HepG2 (cell line): ENCODE results near the gene PGPEP1. TPM values are rescaled to one million over a fixed set of nuclear protein-coding genes. Genes with fewer than 3 reads are reported as not detected.

ENCODE experiments used
- ATAC-seq: fragments of 200-7000 bp; cut with Tn5 transposase; 3 replicates; pipeline ENCODE4 v1.9.1; 2020; ENCODE audit warnings: mild to moderate bottlenecking, moderate library complexity
- BruUV-seq: library from RNA; stranded (reverse); fragments of 400-500 nt; replicated peaks from 2 replicates; lab custom pipeline; 2021; lab: Mats Ljungman, UMichigan
- CTCF ChIA-PET: fragments of 300-600 bp; formaldehyde crosslinking; extraction: SDS; loops from one replicate; lab custom pipeline; 2021; ENCODE audit warnings: low total read pairs, inconsistent platforms, low intra/inter-chr PET ratio; lab: Yijun Ruan, JAX
- POLR2A ChIA-PET: fragments of 350-600 bp; sonication (Branson Sonifier 250); formaldehyde crosslinking; loops from one replicate; lab custom pipeline; 2020; ENCODE audit warnings: antibody characterized with exemption, inconsistent platforms; lab: Yijun Ruan, JAX
- DNase-seq: peaks from one replicate; pipeline ENCODE4 v3.0.0-alpha.2; 2015; ENCODE audit warnings: low spot score
- FAIRE-seq: peaks from 3 replicates; lab custom pipeline; 2011; peaks lifted over from hg19 to GRCh38; lab: Jason Lieb, UNC
- H2AFZ ChIP-seq: one replicate; pipeline ENCODE4 v1.6.1; 2011; ENCODE audit warnings: low read length, inconsistent platforms
- H3K27ac ChIP-seq: fragments of 300-600 bp; 3 replicates; pipeline ENCODE4 v1.8.0; 2011; ENCODE audit warnings: mixed run types, mild to moderate bottlenecking, mixed read lengths, low read length, inconsistent platforms; ENCODE audit not compliant: insufficient read depth; ENCODE audit errors: extremely low read length
- H3K27me3 ChIP-seq, 2 experiments: fragments of 200-600 bp in 1 of 2; 2 replicates in 1 of 2; 3 replicates in 1 of 2; pipeline versions ENCODE4 v1.6.0 to v1.8.0; 2011; ENCODE audit warnings: low read length in 2 of 2, mild to moderate bottlenecking in 2 of 2, moderate library complexity in 2 of 2, inconsistent platforms in 1 of 2; ENCODE audit not compliant: insufficient read depth in 2 of 2, control insufficient read depth in 1 of 2
- H3K36me3 ChIP-seq, 2 experiments: fragments of 200-600 bp in 1 of 2; replicated peaks in 1 of 2; 2 replicates in 1 of 2; 3 replicates in 1 of 2; pipeline versions ENCODE4 v1.5.1 to v1.8.0; 2011; ENCODE audit warnings: low read length in 2 of 2, inconsistent platforms in 1 of 2; ENCODE audit not compliant: insufficient read depth in 2 of 2, control insufficient read depth in 1 of 2
- H3K4me1 ChIP-seq: 2 replicates; pipeline ENCODE4 v1.5.1; 2012; ENCODE audit warnings: low read length, inconsistent platforms; ENCODE audit not compliant: insufficient read depth
- H3K4me2 ChIP-seq: 2 replicates; pipeline ENCODE4 v1.6.0; 2011; ENCODE audit warnings: low read depth, low read length, inconsistent platforms
- H3K4me3 ChIP-seq, 3 experiments: fragments of 200-600 bp in 1 of 3; sonication (generic), shearing (Covaris generic) in 1 of 3; replicated peaks in 1 of 3; 2 replicates each; pipeline ENCODE4 v1.5.1; 2011 to 2016; ENCODE audit warnings: low read length in 3 of 3, inconsistent platforms in 2 of 3, low read depth in 2 of 3, mild to moderate bottlenecking in 2 of 3, control low read depth in 1 of 3, mixed read lengths in 1 of 3; ENCODE audit not compliant: insufficient read depth in 1 of 3
- H3K79me2 ChIP-seq: one replicate; pipeline ENCODE4 v1.6.1; 2011; ENCODE audit warnings: low read length, inconsistent platforms; ENCODE audit not compliant: insufficient read depth
- H3K9ac ChIP-seq: 2 replicates; pipeline ENCODE4 v1.6.0; 2011; ENCODE audit warnings: mild to moderate bottlenecking, low read depth, low read length, inconsistent platforms; ENCODE audit not compliant: insufficient read depth
- H3K9me3 ChIP-seq: 2 replicates; pipeline ENCODE4 v1.5.1; 2012; ENCODE audit warnings: mild to moderate bottlenecking, low read length
- H4K20me1 ChIP-seq: 2 replicates; pipeline ENCODE4 v1.6.0; 2011; ENCODE audit warnings: inconsistent platforms, mild to moderate bottlenecking, low read length, moderate library complexity; ENCODE audit not compliant: insufficient read depth
- KDM1A ChIP-seq: IDR thresholded peaks from 2 replicates; pipeline ENCODE4 v1.6.1; 2016; ENCODE audit warnings: missing compliant biosample characterization
- NCOA2 ChIP-seq: sonication (generic); formaldehyde crosslinking; IDR thresholded peaks from 2 replicates; pipeline ENCODE4 v1.8.0; 2022; ENCODE audit warnings: inconsistent platforms
- NFIB ChIP-seq: sonication (generic); formaldehyde crosslinking; IDR thresholded peaks from 2 replicates; pipeline ENCODE4 v1.9.0; 2021; ENCODE audit warnings: missing genetic modification reagents, mild to moderate bottlenecking, borderline replicate concordance
- RBFOX2 ChIP-seq: fragments of 200-400 bp; formaldehyde crosslinking; IDR thresholded peaks from 2 replicates; pipeline ENCODE4 v1.6.1; 2017; ENCODE audit warnings: low read depth, mild to moderate bottlenecking, low read length
- TAF15 ChIP-seq: fragments of 200-400 bp; formaldehyde crosslinking; IDR thresholded peaks from one replicate; pipeline ENCODE4 v1.6.1; 2018; ENCODE audit warnings: mild to moderate bottlenecking, low read depth, low read length; ENCODE audit not compliant: poor library complexity, severe bottlenecking
- ZC3H13 ChIP-seq: sonication (generic); formaldehyde crosslinking; IDR thresholded peaks from 2 replicates; pipeline ENCODE4 v1.8.1; 2023; ENCODE audit warnings: mild to moderate bottlenecking, missing genetic modification reagents, moderate library complexity
- ZFX ChIP-seq: sonication (generic); formaldehyde crosslinking; IDR thresholded peaks from 2 replicates; pipeline ENCODE4 v1.4.0; 2020; ENCODE audit warnings: mild to moderate bottlenecking, low read depth, missing genetic modification reagents, moderate library complexity
- ZNF121 ChIP-seq: sonication (generic); formaldehyde crosslinking; IDR thresholded peaks from 2 replicates; pipeline ENCODE4 v1.5.0; 2020; ENCODE audit warnings: mild to moderate bottlenecking, missing genetic modification reagents
- ZNF230 ChIP-seq: sonication (generic); formaldehyde crosslinking; IDR thresholded peaks from 2 replicates; pipeline ENCODE4 v1.4.0; 2020; ENCODE audit warnings: mild to moderate bottlenecking, missing genetic modification reagents
- ZNF432 ChIP-seq: sonication (generic); formaldehyde crosslinking; IDR thresholded peaks from 2 replicates; pipeline ENCODE4 v1.5.0; 2020; ENCODE audit warnings: missing genetic modification reagents, mild to moderate bottlenecking, borderline replicate concordance
- ZNF773 ChIP-seq: sonication (generic); formaldehyde crosslinking; IDR thresholded peaks from 2 replicates; pipeline ENCODE4 v1.4.0; 2020; ENCODE audit warnings: missing genetic modification reagents, borderline replicate concordance
- WGBS: methylation state at CpG from one replicate; pipeline ENCODE4 v1.1.6; 2017; ENCODE audit warnings: low lambda C conversion rate; 5-methylcytosine and 5-hydroxymethylcytosine counted together
- in situ Hi-C: cut with HindIII; loops from 2 replicates; pipeline ENCODE4 v1.10.0; 2017; ENCODE audit warnings: low pct_unique_long_range_greater_than_20kb; ENCODE audit not compliant: extremely low pct_ligation_motif_present
- intact Hi-C: fragments of 100-400 bp; cut with micrococcal nuclease; formaldehyde crosslinking; loops from one replicate; pipeline ENCODE4 v1.10.0; 2022; ENCODE audit not compliant: unreplicated experiment
- polyA plus RNA-seq, 8 experiments: library from polyadenylated mRNA; depleted of rRNA in 3 of 8; stranded (reverse) in 7 of 8; unstranded in 1 of 8; fragments of >200 nt; fragmentation: Illumina TruSeq in 4 of 8; extraction: Trizol in 4 of 8; gene quantifications; 2 replicates each; pipeline versions ENCODE4 v1.2.1 to v1.2.3, GENCODE V29; 2011 to 2016; ENCODE audit warnings: low read depth in 4 of 8, missing spikeins in 1 of 8, mixed read lengths in 1 of 8; ENCODE audit not compliant: insufficient read depth in 1 of 8
- total RNA-seq, 5 experiments: library from RNA; depleted of rRNA; stranded (reverse); fragments of >200 nt; fragmentation: Illumina TruSeq; extraction: Trizol; gene quantifications; 2 replicates each; pipeline ENCODE4 v1.2.3, GENCODE V29; 2016; ENCODE audit warnings: low read depth in 1 of 5

PGPEP1 gene
- total and polyA plus RNA-seq, 2 of the 13 experiments (the other 11 are each of a cell fraction or from before 2014, with no cell fraction given): 53.1 to 56.6 TPM

- H3K9me3 ChIP-seq: no peaks in the 10 kb centered on the region
- no peak for TF ChIP-seq NFIB (CRISPR knock-in tag)
- no peak for TF ChIP-seq ZNF432 (CRISPR knock-in tag)
- 0 out of 2 replicates have a peak, but pooled peaks have one; percentile 39 for TF ChIP-seq RBFOX2
- no peak for TF ChIP-seq TAF15
- TF ChIP-seq NCOA2 (CRISPR knock-in tag): no peak
- no peak for TF ChIP-seq ZNF230 (CRISPR knock-in tag)
- 0 out of 2 replicates have a peak, but pooled peaks have one; percentile 10 for TF ChIP-seq KDM1A
- peak; percentile 63; the same call in 1 of the 2 replicates for TF ChIP-seq ZNF121
- TF ChIP-seq ZNF773 (CRISPR knock-in tag): 0 out of 2 replicates have a peak, but pooled peaks have one; percentile 7
- TF ChIP-seq ZC3H13: 0 out of 2 replicates have a peak, but pooled peaks have one; percentile 7
- TF ChIP-seq ZFX (CRISPR knock-in tag): no peak
Measured at GRCh38 chr19:18380843-18381242, 40.4 kb downstream of the PGPEP1 start.

More at GRCh38 chr19:18380843-18381242, 40.4 kb downstream of the PGPEP1 start:
- Histone ChIP-seq H3K36me3 (no peaks in the 10 kb centered on the region), H3K4me1 (peaks cover 96% of the 10 kb centered on the region), H3K9ac (peak overlapping the region; percentile 27; the same call in 1 of the 2 replicates), H3K4me3 (peak overlapping the region in 1 of 3 experiments; percentile 10; a peak in 1 of 6 replicates), H4K20me1 (no peaks in the 10 kb centered on the region), H2AFZ (no peak overlapping the region), H3K79me2 (peaks cover 39% of the 10 kb centered on the region), H3K4me2 (peak overlapping the region; percentile 54), H3K27me3 (no peaks in the 10 kb centered on the region; a peak in 1 of 5 replicates), H3K27ac (peak overlapping the region; percentile 80)
- in situ Hi-C loops (no loop called here), intact Hi-C loops (no loop called here)
- ChIA-PET CTCF (no interaction called here), POLR2A (interaction anchor here (0.6 to 14.3 kb wide), 18 partner anchors 9 to 207 kb away, joined by 3 to 514 read pairs (median 4); partner anchors contain the start of genes IQCN and JUND)
- ATAC-seq (no peak), DNase-seq (no peak), FAIRE-seq (no peak)
- WGBS: 64% methylated on average over 3 of the region's 3 CpGs
- no TSS peak for BruUV-seq
